HG02884 (cell line): ENCODE results near the gene KPNA3.
"Not testable (repeated sequence)": the region's sequence is repeated elsewhere in the genome, so short reads cannot be mapped to it uniquely, and the experiment has no call there.

Experiments used
- ATAC-seq: cut with Tn5 transposase; IDR thresholded peaks from one replicate; pipeline ENCODE4 v1.9.1; 2021; ENCODE audit warnings: mild to moderate bottlenecking, moderate library complexity; ENCODE audit not compliant: unreplicated experiment

Gene KPNA3

GRCh38 chr13:49754146-49754545 lies 38.3 kb downstream of the KPNA3 start:
- no peak for ATAC-seq

- no peak for ATAC-seq
Measured at GRCh38 chr13:49749848-49750247, 42.6 kb downstream of the KPNA3 start.

GRCh38 chr13:49746111-49746510 lies 46.4 kb downstream of the KPNA3 start:
- ATAC-seq: no peak

GRCh38 chr13:49740870-49741269 lies 51.6 kb downstream of the KPNA3 start:
- no peak for ATAC-seq

- no peak for ATAC-seq
Measured at GRCh38 chr13:49739498-49740187, 52.8 kb downstream of the KPNA3 start.

- no peak for ATAC-seq
Measured at GRCh38 chr13:49733181-49733951, 59.1 kb downstream of the KPNA3 start.

- ATAC-seq: no peak
Measured at GRCh38 chr13:49731766-49732165, 60.7 kb downstream of the KPNA3 start.

GRCh38 chr13:49716615-49717014 lies 75.9 kb downstream of the KPNA3 start:
- ATAC-seq: no peak

GRCh38 chr13:49714757-49715156 lies 77.7 kb downstream of the KPNA3 start:
- ATAC-seq: no peak

GRCh38 chr13:49711218-49711863 lies 81.1 kb downstream of the KPNA3 start:
- no peak for ATAC-seq

- ATAC-seq: not testable (repeated sequence)
Measured at GRCh38 chr13:49704264-49704663, 88.2 kb downstream of the KPNA3 start.

GRCh38 chr13:49701491-49701890 lies 91.0 kb downstream of the KPNA3 start:
- ATAC-seq: no peak

- ATAC-seq: no peak
Measured at GRCh38 chr13:49697468-49697867, 95.0 kb downstream of the KPNA3 start.

GRCh38 chr13:49694446-49694845 lies 98.0 kb downstream of the KPNA3 start:
- no peak for ATAC-seq

- no peak for ATAC-seq
Measured at GRCh38 chr13:49693877-49694276, 98.6 kb downstream of the KPNA3 start.

GRCh38 chr13:49693191-49693733 lies 99.2 kb downstream of the KPNA3 start:
- no peak for ATAC-seq

GRCh38 chr13:49690995-49691784 lies 101.3 kb downstream of the KPNA3 start, which contains the start of gene EBPL:
TSS of gene EBPL (minus strand) at chr13:49691486. CDS start at chr13:49691424, 62 bp downstream.
- ATAC-seq: peak; percentile 96

- ATAC-seq: peak; percentile 7
Measured at GRCh38 chr13:49690133-49690994, 102.1 kb downstream of the KPNA3 start.

- ATAC-seq: peak; percentile 60
Measured at GRCh38 chr13:49683489-49683888, 109.0 kb downstream of the KPNA3 start.
